Adrenal gland (tissue), 5 donors: ENCODE results near the gene SERINC2.

ENCODE experiments used
- CTCF ChIP-seq, 6 experiments: fragments of 450-650 bp in 4 of 6; fragments of 200-600 bp in 2 of 6; sonication (generic) in 1 of 6; IDR thresholded peaks; 1 replicate in 5 of 6; 2 replicates in 1 of 6; pipeline versions ENCODE4 v1.5.1 to v1.8.0; 2016 to 2021; ENCODE audit warnings: antibody characterized with exemption in 6 of 6, mild to moderate bottlenecking in 2 of 6, moderate library complexity in 1 of 6
- POLR2A ChIP-seq, 2 donors: fragments of 450-650 bp; IDR thresholded peaks; one replicate each; pipeline ENCODE4 v1.6.1; 2017; ENCODE audit warnings: antibody characterized with exemption in 2 of 2, mild to moderate bottlenecking in 2 of 2, moderate library complexity in 1 of 2
- donor health status: DM: no; HTN: no; CAD: no.

- TF ChIP-seq CTCF (IDR thresholded peaks at IDR 0.05): no peak
- no peak for TF ChIP-seq POLR2A (IDR thresholded peaks at IDR 0.05)
Observed at GRCh38 chr1:31434101-31434871, 21.3 kb downstream of the SERINC2 start.
